LNCaP clone FGC (cell line): Measurements from ENCODE around the gene ZFYVE9.

Experiments used
- DNase-seq: peaks from one replicate; pipeline ENCODE4 v3.0.0-alpha.2; 2011; ENCODE audit warnings: low read depth
- H3K4me3 ChIP-seq: 2 replicates; pipeline ENCODE4 v1.5.1; 2011; ENCODE audit warnings: mild to moderate bottlenecking, low read depth, low read length, control low read depth
- TF ChIP-seq, protein P1 (sequence below): IDR thresholded peaks from 2 replicates; pipeline ENCODE4 v1.5.1; 2012; ENCODE audit warnings: mild to moderate bottlenecking; ENCODE audit not compliant: control insufficient read depth, insufficient read depth; ENCODE audit errors: extremely low read depth

Gene ZFYVE9

DNA sequence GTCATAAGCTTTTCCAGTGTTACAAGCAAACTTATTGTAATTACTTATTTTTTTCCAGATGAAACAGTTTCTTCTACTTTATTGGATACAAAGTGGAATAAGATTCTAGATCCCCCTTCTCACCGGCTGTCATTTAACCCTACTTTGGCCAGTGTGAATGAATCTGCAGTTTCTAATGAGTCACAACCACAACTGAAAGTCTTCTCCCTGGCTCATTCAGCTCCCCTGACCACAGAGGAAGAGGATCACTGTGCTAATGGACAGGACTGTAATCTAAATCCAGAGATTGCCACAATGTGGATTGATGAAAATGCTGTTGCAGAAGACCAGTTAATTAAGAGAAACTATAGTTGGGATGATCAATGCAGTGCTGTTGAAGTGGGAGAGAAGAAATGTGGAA is 95.5 kb downstream of the ZFYVE9 start:
- TF ChIP-seq, protein P1, sequence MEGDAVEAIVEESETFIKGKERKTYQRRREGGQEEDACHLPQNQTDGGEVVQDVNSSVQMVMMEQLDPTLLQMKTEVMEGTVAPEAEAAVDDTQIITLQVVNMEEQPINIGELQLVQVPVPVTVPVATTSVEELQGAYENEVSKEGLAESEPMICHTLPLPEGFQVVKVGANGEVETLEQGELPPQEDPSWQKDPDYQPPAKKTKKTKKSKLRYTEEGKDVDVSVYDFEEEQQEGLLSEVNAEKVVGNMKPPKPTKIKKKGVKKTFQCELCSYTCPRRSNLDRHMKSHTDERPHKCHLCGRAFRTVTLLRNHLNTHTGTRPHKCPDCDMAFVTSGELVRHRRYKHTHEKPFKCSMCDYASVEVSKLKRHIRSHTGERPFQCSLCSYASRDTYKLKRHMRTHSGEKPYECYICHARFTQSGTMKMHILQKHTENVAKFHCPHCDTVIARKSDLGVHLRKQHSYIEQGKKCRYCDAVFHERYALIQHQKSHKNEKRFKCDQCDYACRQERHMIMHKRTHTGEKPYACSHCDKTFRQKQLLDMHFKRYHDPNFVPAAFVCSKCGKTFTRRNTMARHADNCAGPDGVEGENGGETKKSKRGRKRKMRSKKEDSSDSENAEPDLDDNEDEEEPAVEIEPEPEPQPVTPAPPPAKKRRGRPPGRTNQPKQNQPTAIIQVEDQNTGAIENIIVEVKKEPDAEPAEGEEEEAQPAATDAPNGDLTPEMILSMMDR: no peak
- DNase-seq: no peak

DNA sequence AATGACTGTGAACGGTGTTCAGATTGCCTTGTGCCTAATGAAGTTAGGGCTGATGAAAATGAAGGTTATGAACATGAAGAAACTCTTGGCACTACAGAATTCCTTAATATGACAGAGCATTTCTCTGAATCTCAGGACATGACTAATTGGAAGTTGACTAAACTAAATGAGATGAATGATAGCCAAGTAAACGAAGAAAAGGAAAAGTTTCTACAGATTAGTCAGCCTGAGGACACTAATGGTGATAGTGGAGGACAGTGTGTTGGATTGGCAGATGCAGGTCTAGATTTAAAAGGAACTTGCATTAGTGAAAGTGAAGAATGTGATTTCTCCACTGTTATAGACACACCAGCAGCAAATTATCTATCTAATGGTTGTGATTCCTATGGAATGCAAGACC is 96.6 kb downstream of the ZFYVE9 start:
- TF ChIP-seq, protein P1: no peak
- H3K4me3 ChIP-seq: no peak overlapping the region
- no peak for DNase-seq

More for the DNA sequence above, 95.5 kb downstream of the ZFYVE9 start:
- H3K4me3 ChIP-seq: no peak overlapping the region

DNA sequence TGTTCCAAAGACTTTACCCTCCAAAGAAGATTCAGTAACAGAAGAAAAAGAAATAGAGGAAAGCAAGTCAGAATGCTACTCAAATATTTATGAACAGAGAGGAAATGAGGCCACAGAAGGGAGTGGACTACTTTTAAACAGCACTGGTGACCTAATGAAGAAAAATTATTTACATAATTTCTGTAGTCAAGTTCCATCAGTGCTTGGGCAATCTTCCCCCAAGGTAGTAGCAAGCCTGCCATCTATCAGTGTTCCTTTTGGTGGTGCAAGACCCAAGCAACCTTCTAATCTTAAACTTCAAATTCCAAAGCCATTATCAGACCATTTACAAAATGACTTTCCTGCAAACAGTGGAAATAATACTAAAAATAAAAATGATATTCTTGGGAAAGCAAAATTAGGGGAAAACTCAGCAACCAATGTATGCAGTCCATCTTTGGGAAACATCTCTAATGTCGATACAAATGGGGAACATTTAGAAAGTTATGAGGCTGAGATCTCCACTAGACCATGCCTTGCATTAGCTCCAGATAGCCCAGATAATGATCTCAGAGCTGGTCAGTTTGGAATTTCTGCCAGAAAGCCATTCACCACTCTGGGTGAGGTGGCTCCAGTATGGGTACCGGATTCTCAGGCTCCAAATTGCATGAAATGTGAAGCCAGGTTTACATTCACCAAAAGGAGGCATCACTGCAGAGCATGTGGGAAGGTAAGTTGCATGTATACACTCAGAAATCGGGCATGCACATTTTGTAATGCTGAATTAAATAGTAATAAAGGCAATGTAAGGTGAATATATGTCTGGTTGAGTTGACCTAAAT is 97.2 kb downstream of the ZFYVE9 start:
- no peak overlapping the region for H3K4me3 ChIP-seq
- no peak for DNase-seq
- TF ChIP-seq, protein P1: no peak

DNA sequence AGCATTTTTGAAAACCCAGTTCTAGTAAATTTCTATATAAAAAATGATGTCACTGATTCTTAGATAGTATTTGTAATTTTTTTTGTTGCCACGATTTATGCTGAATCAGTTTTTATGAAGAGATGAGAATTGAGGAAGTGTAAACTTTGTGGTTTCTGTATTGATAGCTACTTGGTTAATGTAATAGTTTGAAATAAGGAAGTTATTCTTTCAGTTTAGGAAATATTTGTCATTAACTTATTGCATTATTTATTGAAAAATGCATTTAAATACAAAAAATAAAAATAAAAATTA is 97.8 kb downstream of the ZFYVE9 start:
- no peak overlapping the region for H3K4me3 ChIP-seq
- TF ChIP-seq, protein P1: no peak
- no peak for DNase-seq

DNA sequence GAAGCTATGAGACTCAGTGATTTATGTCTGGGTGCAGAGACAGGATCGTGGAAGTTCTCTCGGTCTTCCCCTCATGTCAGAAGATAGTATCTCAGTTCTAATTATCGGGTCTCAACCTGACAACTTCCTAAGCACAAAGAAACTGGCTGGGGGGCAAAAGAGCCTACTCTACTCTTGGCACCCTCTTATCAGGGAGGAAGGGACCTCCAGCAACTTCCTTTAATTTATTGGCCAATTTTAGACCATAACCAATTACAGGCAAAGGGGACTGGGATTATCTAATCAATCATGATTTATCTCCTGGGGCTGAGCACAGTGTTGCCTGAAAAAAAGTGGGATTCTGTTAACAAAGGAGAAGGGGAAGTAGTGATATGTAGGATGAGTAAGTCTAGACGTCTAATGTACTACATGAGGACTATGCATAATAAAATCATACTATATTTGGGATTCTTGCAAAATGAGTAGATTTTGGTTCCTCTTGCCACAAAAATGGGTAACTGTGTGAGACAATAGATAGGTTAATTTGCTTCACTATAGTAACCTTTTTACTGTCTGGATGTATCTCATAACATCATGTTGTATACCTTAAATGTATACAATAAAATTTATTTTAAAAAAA is 98.8 kb downstream of the ZFYVE9 start:
- TF ChIP-seq, protein P1: no peak
- no peak for DNase-seq
- H3K4me3 ChIP-seq: no peak overlapping the region

DNA sequence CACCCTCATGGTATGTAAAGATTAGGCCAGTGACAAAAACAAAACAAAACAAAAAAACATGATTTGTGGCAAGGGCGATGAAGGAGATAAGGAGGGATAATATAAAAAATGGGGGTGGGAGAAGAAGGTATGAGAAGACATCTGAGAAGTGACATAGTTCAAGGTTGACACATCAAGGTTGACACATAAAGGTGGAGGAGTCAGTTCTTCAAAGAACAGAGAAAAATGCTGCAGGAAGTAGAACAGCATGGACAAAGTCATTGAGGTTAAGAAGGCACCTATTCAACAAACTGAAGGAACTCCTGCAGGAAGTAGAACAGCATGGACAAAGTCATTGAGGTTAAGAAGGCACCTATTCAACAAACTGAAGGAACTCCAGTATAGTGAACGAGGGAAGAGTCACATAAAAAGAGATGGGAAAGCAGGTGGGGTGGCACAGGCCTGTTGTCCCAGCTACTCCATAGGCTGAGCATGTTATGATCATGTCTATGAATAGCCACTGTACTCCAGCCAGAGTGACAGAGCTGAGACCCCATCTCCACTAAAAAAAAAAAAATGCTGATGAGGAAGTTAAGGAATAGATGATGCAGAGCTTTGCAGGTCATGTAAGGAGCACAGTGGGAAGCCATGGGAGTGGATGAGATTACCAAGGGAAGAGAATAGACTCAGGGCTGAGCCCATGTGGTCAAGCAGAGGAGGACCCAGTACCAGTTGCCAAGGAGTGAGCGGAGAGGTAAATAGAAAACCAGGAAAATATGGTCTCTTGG is 101.5 kb downstream of the ZFYVE9 start:
- H3K4me3 ChIP-seq: no peak overlapping the region
- DNase-seq: no peak
- TF ChIP-seq, protein P1: no peak

DNA sequence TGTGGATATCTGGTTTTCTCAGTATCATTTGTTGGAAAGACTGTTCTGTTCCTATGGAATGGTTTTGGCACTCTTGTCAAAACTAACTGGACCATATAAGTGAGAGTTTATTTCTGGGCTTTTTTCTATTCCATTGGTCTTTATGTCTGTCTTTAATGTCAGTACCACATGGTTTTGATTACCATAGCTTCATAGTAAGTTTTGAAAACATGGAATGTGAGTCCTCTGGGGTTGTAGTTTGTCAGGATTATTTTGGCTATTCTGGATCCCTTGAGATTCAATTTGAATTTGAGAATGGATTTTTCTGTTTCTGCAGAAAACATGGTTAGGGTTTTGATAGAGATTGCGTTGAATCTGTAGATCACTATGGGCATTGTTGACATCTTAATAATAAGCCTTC is 107.9 kb downstream of the ZFYVE9 start:
- no peak for DNase-seq
- TF ChIP-seq, protein P1: no peak
- H3K4me3 ChIP-seq: no peak overlapping the region
